Femur (tissue), 1 donor: ENCODE results near the gene HLA-DPA1.

Source experiments
- DNase-seq: peaks from one replicate; pipeline ENCODE4 v3.0.0-alpha.2; 2017

HLA-DPA1 gene

GRCh38 chr6:33061987-33062386 lies 11.5 kb downstream of the HLA-DPA1 start:
- peak; percentile 16 for DNase-seq

DNA sequence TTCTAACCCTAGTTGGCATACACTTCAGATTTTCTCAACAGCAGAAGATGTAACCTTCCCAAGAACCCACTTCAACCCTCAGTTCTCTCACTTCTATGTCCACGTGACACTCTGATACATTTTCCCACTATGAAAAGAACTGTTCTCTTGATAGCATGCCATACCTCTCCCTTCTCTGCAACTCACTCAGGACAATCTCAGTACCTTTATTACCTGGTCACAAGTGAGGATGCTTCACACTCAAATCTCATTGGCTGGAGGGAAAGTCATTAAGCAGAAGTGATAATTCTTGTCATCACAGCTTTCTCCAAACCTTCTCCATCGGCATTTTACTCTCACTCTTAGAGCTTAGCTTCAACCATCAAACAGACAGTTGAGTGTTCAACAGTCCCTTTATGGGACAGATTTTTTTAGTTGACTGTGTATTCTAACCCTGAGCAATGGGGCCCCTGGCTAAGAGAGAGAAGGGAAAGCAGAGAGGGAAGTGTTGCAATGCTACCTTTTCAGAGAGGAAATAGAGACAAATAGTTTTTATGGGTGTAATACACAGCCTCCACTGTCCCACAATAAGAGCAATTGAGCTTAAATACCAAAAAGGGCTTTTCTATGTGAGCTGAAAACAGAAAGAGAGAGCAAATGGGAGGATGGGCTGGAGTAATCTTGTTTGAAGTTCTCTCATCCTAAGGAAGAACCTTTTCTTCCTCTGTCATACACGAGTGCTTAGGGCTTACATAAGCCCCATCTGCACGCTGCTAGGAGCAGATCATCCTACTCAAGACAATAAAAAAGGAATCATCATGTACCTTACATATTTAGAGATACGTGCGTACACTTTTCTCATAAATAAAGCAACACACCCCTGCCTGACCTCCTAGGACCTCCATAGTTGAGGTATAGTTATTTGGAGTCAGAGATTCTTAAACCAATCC lies 16.0 kb downstream of the HLA-DPA1 start:
- no peak for DNase-seq

- no peak for DNase-seq
Measured at GRCh38 chr6:33053230-33053629, 20.2 kb downstream of the HLA-DPA1 start.

DNA sequence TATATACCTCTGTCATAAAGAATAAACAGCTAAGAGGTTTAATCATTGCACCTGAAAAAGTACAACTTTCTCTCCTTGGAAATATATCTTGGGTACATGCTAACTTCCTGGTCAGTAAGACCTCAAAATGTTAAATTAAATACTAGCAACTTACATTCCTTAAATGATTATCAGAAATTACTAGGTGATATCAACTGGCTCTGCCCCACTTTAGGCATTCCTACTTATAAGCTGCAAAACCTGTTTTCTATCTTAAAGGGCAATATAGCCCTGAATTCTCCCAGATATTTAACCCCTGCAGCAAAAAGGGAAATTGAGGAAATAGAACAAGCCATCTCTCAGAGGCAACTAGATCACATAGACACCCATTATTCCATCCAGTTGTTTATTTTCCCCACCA lies 20.8 kb downstream of the HLA-DPA1 start:
- DNase-seq, result no peak

GRCh38 chr6:33050014-33050810 lies 23.2 kb downstream of the HLA-DPA1 start:
- no peak for DNase-seq

GRCh38 chr6:33049323-33050013 lies 24.0 kb downstream of the HLA-DPA1 start:
- no peak for DNase-seq

- DNase-seq, result no peak
Measured at GRCh38 chr6:33040157-33040556, 33.3 kb downstream of the HLA-DPA1 start.

- DNase-seq, result no peak
Measured at GRCh38 chr6:33036535-33036934, 36.9 kb downstream of the HLA-DPA1 start.

GRCh38 chr6:33034554-33034953 lies 38.9 kb downstream of the HLA-DPA1 start:
- DNase-seq, result no peak

- DNase-seq, result no peak
Measured at GRCh38 chr6:33030245-33030644, 43.2 kb downstream of the HLA-DPA1 start.

DNA sequence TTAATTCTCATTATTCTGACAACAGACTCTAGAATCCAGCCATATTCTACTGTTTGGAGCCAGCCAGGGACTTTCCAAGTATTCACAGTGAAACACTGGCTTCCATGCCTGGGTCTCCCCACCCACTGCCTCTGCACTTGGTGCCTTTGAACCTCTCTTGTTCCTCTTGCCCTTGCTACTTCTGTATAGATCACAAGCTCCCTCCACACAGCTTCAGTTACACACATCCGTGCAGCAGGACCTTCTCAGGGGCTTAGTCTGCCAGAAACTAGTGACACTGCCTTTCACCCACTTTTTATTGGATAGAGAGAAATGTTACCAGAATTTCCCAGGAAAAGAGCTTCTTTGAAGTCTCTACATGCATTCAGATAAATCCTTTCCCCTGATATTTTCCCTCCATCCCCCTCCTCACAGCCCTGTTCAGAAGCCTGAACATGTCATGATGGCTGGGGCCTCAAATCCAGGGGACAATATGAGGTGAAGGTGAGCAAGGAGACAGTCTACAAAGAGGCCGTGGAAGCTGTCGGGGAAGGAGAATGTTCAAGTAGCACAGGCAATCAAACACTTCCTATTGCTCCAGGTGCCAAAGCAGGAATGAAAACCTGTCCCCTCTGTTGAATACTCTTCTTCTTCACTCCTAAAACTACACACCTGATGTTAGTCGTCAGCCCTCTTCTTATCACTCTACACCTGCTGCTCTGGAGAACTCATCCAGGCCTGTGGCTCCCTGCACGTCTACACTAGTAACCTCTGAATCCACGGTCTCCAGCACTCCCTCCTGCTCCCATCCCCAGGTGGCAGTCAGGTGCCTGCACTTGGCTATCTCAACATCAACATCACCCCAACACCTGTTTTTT lies 43.9 kb downstream of the HLA-DPA1 start:
- no peak for DNase-seq

GRCh38 chr6:33028220-33028849 lies 45.1 kb downstream of the HLA-DPA1 start:
- DNase-seq, result no peak

- no peak for DNase-seq
Measured at GRCh38 chr6:33024521-33024920, 48.9 kb downstream of the HLA-DPA1 start.

DNA sequence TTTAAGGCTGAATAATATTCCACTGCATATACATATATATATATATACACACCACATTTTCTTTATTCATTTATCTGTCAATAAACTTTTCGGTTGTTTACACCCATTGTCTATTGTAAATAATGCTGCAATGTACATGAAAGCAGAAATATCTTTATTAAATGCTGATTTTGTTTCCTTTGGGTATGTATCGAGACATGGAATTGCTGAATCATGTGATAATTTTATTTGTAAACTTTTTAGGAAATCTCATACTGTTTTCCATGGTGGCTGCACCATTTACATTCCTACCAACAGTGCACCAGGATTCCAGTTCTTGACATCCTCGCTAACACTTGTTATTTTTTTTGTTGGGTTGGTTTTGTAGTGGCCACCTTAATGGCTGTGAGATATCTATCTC lies 49.9 kb downstream of the HLA-DPA1 start:
- DNase-seq, result no peak

DNA sequence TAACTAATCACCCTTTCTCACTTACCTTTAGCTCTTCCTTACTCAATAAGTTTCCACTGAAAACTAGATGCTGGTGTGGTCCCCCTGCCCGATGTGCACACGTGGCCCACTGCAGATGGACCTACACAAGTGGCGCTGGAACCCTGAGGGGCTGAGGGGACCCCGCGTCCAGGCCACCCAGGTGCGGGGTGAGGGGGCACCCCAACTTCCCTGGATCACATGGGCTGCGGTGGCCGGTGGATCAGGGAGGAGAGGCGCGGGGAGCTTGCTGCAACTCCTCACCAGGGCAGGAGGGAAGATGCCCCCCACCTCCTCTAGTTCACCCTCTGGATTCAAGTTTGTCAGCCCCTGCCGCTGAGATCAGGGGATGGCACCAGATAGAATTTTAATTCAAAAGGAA lies 51.5 kb downstream of the HLA-DPA1 start:
- DNase-seq, result no peak

DNA sequence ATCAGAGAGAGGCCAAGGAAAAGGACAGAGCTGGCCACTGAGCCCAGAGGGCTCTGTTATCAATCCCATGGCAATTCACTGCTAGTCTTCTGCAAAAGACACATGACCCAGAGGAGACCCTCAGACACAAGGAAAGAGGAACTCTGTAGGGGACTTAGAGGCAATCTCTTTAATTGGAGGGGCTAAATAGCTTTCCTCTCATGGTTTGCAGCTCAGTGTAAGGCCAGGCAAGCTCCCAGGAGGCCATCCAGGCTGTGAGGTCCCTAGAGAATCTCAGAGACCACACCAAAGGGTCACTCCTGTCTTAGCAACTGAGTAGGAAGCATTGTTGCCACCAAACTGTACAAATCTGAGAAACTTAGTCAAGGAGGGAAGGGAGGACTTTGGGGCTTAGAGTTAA lies 54.1 kb downstream of the HLA-DPA1 start:
- DNase-seq, result no peak

DNA sequence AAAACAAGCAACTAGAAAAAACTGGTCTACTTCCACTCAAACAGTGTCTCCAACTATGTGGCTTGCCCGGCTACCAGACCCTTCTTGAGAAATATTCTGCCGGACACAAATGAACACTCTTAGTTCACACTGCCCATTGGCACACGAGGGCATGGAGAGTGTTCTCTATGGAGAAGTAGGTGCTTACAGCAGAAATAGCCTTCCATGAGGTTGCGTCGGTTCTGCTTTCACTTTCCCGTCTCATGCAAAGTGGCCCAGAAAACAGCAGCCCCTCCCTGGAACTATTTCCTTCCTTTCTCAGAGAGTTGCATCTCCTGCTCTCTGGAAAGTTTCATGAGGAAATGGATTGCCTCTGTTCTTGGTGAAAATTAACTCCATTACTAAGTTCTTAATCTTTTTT lies 54.5 kb downstream of the HLA-DPA1 start:
- DNase-seq, result peak; percentile 61

DNA sequence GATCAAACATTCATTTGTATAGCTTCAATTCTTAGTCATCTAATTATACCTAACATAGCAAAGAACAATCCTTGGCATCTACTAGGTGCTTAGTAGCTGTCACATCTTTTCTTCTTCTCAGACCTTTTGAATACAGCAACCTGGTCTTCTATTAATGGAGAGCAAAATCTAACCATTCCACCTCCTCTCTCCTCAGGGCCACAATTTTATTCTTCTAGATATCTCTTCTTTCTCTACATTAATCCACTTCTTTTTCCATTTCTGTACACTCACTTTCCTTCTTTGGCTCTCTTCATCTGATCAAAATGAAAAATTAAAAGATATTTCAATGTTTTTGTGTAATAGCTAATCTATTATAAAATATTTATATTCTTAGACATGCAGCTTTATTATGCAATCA lies 55.0 kb downstream of the HLA-DPA1 start:
- DNase-seq, result no peak

DNA sequence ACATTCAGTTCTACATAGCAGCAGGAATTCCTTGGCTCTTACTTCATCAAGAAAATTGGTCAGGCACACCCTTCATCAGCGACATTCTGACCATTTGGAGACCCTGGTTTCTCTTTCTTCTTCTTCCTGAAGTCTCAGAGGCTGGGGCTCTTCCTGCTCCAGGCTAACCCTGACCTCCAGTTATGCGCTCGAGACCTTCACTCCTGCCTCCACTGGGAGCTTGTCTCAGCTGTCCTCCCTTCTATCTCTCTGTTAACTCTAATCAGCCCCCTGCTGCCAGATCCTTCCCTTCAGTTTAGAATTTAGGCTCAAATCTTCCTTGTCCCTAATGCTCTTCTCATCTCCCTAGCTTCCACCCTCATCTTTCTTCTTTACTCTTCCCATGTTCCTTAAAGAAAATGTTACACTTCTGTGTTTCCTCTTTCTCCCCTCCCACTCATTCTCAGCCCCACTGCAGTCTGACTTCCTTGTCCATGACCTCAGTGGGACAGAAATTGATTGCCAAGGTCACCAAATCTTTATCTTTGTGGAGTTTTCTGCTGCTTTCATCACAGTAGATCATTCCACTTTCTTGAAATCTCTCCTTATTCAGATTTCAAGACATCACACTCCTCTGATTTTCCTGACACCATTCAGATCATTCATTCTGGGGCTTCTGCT lies 55.6 kb downstream of the HLA-DPA1 start:
- DNase-seq, result no peak

DNA sequence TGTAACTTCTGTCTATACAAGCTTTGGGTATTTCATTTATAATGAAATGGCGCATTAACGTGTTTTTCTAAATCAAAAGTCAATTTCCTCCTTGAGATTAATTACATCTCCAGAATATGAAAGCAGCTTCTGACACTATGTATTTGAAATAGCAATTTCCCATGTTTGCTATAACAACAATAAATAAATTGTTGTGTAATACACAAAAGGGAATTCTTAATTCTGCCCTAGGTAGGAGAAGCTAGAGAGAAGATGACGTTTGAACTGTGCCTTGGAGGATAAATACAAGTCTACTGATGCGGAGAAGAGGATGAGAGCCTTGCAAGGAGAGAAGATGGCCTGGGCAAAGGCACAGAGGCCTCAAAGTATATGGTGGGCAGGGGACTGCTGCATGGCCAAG lies 56.4 kb downstream of the HLA-DPA1 start:
- DNase-seq, result no peak

GRCh38 chr6:33015798-33016197 lies 57.7 kb downstream of the HLA-DPA1 start:
- DNase-seq, result no peak
